Lower leg skin (tissue), 4 donors: ENCODE measurements around the gene CNDP2. TPM values are rescaled to one million over a fixed set of nuclear protein-coding genes. Genes with fewer than 3 reads are reported as not detected.

Experiments used
- DNase-seq, 2 donors: peaks; one replicate each; pipeline ENCODE4 v3.0.0-alpha.2; 2019; ENCODE audit warnings: low spot score in 2 of 2
- H3K4me3 ChIP-seq: fragments of 200-600 bp; sonication (generic); 2 replicates; pipeline ENCODE4 v1.5.1; 2017; ENCODE audit warnings: mild to moderate bottlenecking, low read depth; ENCODE audit not compliant: poor library complexity, severe bottlenecking
- POLR2A ChIP-seq, 2 donors: fragments of 450-650 bp; IDR thresholded peaks; one replicate each; pipeline ENCODE4 v1.6.1; 2016 to 2017; ENCODE audit warnings: antibody characterized with exemption in 2 of 2, mild to moderate bottlenecking in 1 of 2, moderate library complexity in 1 of 2
- WGBS, 2 donors: methylation state at CpG; one replicate each; pipeline ENCODE4 v1.1.5; 2018; 5-methylcytosine and 5-hydroxymethylcytosine counted together
- intact Hi-C: fragments of 100-400 bp; cut with DNase I; formaldehyde crosslinking; loops from one replicate; pipeline ENCODE4 v1.15.0; 2023; ENCODE audit warnings: low total_unique reads
- total RNA-seq, 4 donors: library from RNA; depleted of rRNA; stranded (reverse); fragments of >200 nt; gene quantifications; one replicate each; pipeline ENCODE4 v1.1.0, GENCODE V29; 2016
- TF ChIP-seq, protein P1 (sequence below), 3 donors: fragments of 450-650 bp; IDR thresholded peaks; one replicate each; pipeline ENCODE4 v1.5.1; 2016; ENCODE audit warnings: antibody characterized with exemption in 3 of 3, mild to moderate bottlenecking in 3 of 3, moderate library complexity in 2 of 3

Gene CNDP2
- total RNA-seq, 4 donors from 2014 or later: 56.0 to 78.2 (median 73.0) TPM

DNA sequence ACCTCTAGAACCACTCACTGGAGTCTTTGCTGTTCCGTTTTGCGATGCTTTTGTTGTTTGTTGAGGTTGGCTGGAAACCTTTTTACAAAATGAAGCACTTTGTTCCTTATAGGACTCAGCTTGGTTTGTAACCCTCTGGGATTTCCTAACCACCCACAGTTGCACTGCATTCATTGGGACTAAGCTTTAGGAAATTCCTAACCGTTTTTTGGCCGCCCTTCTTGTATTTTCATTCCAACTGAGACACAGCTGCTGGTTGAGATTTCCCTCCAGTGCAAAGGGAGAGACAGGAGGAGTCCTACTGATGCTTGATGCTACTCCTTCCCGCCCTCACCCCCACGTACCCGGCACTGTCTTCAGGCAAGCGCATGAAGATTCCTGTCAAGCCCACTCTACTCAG lies 32.9 kb upstream of the CNDP2 start:
- DNase-seq: no peak
- intact Hi-C loops: no loop called here
- H3K4me3 ChIP-seq: no peak overlapping the region
- no peak for TF ChIP-seq POLR2A (IDR thresholded peaks at IDR 0.05)
- TF ChIP-seq, protein P1, sequence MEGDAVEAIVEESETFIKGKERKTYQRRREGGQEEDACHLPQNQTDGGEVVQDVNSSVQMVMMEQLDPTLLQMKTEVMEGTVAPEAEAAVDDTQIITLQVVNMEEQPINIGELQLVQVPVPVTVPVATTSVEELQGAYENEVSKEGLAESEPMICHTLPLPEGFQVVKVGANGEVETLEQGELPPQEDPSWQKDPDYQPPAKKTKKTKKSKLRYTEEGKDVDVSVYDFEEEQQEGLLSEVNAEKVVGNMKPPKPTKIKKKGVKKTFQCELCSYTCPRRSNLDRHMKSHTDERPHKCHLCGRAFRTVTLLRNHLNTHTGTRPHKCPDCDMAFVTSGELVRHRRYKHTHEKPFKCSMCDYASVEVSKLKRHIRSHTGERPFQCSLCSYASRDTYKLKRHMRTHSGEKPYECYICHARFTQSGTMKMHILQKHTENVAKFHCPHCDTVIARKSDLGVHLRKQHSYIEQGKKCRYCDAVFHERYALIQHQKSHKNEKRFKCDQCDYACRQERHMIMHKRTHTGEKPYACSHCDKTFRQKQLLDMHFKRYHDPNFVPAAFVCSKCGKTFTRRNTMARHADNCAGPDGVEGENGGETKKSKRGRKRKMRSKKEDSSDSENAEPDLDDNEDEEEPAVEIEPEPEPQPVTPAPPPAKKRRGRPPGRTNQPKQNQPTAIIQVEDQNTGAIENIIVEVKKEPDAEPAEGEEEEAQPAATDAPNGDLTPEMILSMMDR (IDR thresholded peaks at IDR 0.05): no peak
- WGBS, 2 donors: 67 to 72% methylated on average over 8 of the region's 8 CpGs

DNA sequence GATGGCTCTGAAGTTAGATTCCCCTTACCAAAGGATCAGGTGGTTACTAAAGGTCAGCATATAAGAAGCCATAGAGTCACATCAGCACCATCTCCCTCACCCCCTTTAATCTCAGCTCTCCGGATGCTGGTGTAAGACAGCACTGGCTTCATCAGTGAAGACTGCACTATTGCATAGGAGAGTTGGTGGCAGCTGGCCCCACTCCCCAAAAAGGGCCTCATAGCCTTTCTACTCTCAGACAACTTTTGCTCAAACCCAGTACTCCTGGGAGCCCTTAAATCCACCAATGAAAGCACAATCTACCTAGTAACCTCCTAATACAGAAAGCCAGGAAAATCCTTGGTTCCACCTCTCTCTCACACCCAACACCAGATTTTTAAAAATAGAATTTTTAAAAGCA lies 32.2 kb upstream of the CNDP2 start:
- no peak overlapping the region for H3K4me3 ChIP-seq
- WGBS, 2 donors: 92 to 95% methylated on average over 1 of the region's 1 CpG
- intact Hi-C loops: no loop called here
- no peak for DNase-seq
- TF ChIP-seq, protein P1 (IDR thresholded peaks at IDR 0.05): no peak
- no peak for TF ChIP-seq POLR2A (IDR thresholded peaks at IDR 0.05)

DNA sequence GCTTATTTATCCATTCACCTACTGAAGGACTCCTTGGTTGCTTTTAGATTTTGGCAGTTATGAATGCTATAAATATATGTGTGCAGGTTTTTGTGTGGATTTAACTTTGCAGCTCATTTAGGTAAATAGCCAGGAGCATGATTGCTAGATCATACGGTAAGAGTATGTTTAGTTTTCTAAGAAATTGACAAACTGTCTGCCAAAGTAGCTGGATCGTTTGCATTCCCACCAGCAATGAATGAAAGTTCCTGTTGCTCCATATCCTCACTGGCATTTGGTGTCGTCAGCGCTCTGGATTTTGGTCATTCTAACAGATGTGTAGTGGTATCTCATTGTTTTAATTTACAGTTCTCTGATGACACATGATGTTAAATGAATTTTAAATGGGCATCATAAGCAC lies 30.4 kb upstream of the CNDP2 start:
- intact Hi-C loops: no loop called here
- no peak overlapping the region for H3K4me3 ChIP-seq
- 73 to 78% methylated on average over 4 of the region's 4 CpGs for WGBS, 2 donors
- DNase-seq: no peak
- no peak for TF ChIP-seq POLR2A (IDR thresholded peaks at IDR 0.05)
- TF ChIP-seq, protein P1 (IDR thresholded peaks at IDR 0.05): no peak

DNA sequence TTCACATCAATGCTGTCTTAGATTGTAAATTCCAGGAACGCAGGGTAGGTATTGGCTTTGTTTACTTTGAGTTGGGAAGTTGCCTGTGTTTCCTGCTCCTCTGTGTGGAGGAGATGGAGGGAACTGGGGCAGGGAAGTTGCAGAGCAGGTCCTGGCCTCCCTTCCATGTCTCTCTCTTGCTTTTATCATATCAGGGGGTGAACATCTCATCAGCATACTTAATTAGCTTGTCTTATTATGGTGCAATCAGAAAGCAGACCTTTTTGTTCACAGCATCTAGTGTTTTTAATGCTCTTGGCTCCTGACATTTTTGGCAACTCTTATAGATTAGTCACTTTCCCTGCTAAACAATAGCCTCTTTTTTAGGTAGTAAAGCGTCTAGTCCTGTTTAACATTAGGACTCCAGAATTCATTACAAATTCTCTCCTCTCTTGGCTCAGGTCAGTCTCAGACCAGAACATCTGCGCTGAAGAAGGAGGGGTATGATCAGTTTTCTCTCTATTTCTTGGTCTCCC lies 27.6 kb upstream of the CNDP2 start:
- WGBS, 2 donors: 20 to 37% methylated on average over 3 of the region's 3 CpGs
- intact Hi-C loops: no loop called here
- DNase-seq: no peak

DNA sequence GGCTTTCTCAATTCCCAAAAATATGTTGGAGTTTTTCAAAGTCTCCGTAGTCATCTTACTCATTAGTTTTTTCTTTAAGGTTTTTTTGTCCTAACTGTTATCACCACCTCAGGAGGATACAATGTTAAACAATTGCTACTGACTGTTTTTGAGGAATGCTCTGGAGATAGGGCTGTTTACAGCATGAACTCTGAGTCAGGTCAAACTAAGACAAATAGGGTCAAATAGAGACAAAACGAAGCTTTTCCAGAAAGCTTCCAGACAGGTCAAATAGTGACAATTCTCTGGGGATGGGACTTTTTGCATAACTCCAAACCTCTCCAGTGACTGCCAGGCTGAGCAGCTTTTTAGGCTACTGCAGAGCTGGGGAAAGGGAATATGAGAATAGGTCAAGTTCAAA lies 23.9 kb upstream of the CNDP2 start:
- 71 to 76% methylated on average over 2 of the region's 2 CpGs for WGBS, 2 donors
- intact Hi-C loops: no loop called here

More for the DNA sequence above, 27.6 kb upstream of the CNDP2 start:
- no peak for TF ChIP-seq POLR2A (IDR thresholded peaks at IDR 0.05)
- TF ChIP-seq, protein P1 (IDR thresholded peaks at IDR 0.05): no peak
- no peak overlapping the region for H3K4me3 ChIP-seq

More for the DNA sequence above, 23.9 kb upstream of the CNDP2 start:
- no peak for DNase-seq
- no peak overlapping the region for H3K4me3 ChIP-seq
- TF ChIP-seq, protein P1 (IDR thresholded peaks at IDR 0.05): no peak
- no peak for TF ChIP-seq POLR2A (IDR thresholded peaks at IDR 0.05)
